GM20431 (cell line): ENCODE measurements around the gene NUP93.

Experiments used
- in situ Hi-C: fragments of 300-500 bp; cut with MseI, MboI; formaldehyde crosslinking; loops from one replicate; pipeline ENCODE4 v1.15.0; 2020; ENCODE audit warnings: low sequenced_read_pairs; ENCODE audit not compliant: unreplicated experiment

The NUP93 gene

DNA sequence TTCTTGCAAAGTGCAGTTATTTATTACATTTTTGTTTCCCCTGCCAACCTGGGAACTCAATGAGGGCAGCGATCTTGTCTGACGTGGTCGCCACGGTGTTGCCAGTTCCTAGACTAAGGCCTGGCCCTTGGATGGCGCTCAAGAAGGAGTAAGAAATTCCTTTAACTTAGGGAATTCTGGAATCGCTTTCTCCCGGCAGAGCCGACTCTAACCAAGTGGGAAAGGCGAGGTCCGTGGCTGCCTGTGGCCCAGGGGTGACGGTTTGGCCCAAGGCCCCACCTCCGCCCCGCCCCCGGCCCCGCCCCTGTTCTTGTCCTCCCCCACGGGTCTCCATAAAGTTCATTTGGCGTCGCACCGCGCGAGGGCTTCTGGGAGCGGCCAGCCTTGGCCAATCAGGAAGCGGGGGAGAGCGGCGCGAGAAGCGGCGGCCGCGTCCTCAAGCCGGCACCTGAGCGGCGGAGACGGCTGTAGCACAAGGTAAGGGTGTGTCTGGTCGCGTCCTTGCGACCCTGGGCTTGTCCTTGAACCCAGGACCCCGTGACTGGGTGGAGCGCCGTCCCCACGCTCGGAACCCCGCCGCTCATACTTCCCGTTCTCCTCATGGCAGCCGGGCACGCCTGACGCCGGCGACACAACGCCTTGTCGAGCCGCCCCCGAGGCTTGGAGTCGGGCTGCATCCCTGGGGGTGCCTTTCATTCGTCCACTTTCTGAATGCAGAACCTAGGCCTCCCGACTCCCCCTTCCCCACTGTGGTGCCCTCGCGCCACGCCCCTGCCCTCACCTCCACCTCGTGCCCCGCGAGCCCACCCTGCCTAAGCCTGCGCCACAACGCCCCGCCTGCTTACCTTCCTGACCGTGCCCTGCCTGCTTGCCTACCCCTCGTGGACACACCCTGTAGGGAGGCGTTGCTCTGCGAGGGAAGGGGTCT, at the start of gene NUP93:
NUP93 (plus strand) TSS at position 395 of the 928 bp plus-strand sequence. CDS start 18,119 bp downstream, outside the sequence.
- in situ Hi-C loops: no loop called here

DNA sequence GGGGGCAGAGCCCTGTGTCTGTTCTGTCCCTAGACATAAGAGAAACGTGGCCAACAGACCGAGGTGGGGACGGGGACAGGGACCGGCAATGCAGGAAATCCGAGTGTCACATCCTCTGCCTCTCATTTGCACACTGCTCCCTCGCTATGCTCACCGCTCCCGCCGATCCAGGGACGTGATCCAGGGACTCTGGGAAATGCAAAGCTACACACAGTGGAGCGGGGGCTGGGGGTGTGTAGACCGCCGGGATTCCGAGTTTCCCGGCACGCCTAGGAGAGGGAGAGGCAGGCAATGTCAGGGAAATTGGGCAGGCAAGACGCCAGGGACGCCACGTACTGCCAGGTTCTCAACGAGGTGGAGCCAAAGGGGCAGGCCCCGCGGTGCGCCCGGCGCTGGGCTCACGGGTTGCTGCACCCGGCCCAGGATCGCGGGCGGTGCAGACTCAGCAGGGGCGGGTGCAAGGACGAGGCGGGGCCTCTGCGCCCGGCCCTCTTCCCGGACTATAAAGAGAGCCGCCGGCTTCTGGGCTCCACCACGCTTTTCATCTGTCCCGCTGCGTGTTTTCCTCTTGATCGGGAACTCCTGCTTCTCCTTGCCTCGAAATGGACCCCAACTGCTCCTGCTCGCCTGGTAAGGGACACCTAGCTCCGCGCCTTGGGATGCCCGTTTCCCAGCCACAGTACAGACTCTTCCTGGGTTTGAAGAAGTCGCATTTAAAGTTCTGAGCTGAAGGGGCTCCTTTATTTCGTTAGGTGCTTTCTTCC, 47.8 kb upstream of the NUP93 start, which contains the start of gene MT1X:
MT1X (plus strand) TSS at position 532 of the 764 bp plus-strand sequence; CDS start at position 603, 71 bp downstream.
- in situ Hi-C loops: no loop called here

DNA sequence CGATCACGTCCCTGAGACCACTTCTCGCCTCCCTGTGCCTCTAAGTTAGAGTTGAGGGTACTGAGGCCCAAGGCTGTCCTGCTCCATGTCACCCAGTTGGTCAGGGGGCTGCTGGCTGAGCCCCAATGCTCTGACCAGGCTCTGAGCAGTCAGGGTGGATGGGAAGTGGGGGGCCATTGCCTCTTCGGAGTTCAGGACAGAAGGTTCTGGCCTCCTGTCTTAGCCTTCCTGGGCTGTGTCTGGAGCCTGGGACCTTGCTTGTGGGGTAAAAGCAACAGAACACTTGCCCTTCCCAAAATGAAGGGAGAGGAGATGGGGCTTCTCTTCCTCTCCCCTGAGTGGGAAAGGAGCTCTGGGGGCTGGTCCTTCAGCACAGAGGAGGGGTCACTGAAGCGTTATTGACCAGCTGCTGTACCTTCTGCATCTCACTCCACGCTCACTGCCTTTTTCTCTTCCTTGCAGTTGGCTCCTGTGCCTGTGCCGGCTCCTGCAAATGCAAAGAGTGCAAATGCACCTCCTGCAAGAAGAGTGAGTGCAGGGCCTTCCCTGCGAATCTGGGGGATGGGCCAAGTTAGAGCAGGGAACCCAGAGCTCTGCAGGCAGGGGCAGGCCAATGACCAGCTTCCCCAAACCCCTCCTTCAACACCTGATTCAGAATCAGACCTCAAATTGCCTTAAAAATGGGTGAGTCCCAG, 47.1 kb upstream of the NUP93 start:
- in situ Hi-C loops: no loop called here

DNA sequence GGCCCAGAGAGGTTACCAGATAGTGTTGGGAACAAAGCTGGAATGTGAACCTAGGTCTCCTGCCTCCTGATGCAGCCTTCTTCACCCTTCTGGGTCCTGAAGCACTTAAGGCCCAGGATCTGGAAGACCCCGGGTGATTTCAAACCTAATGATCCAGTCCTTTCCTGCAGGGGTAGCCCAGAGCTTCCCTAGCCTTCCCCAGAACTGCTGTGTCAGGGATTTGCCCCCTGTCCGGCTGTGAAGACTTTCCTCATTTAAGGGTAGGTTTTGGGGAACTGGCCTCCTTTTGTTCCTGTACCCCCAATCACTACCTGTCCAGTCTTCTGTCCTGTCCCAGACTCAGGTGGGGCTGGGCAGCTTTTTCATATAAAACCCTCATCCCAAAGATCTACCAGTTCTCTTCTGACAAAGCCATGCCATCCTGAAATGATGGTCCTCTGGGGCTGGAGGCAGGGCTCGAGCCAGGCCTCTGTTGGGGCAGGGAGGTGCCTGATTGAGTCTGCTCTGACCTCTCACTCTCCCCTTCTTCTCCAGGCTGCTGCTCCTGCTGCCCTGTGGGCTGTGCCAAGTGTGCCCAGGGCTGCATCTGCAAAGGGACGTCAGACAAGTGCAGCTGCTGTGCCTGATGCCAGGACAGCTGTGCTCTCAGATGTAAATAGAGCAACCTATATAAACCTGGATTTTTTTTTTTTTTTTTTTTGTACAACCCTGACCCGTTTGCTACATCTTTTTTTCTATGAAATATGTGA, 46.3 kb upstream of the NUP93 start:
- in situ Hi-C loops: no loop called here

DNA sequence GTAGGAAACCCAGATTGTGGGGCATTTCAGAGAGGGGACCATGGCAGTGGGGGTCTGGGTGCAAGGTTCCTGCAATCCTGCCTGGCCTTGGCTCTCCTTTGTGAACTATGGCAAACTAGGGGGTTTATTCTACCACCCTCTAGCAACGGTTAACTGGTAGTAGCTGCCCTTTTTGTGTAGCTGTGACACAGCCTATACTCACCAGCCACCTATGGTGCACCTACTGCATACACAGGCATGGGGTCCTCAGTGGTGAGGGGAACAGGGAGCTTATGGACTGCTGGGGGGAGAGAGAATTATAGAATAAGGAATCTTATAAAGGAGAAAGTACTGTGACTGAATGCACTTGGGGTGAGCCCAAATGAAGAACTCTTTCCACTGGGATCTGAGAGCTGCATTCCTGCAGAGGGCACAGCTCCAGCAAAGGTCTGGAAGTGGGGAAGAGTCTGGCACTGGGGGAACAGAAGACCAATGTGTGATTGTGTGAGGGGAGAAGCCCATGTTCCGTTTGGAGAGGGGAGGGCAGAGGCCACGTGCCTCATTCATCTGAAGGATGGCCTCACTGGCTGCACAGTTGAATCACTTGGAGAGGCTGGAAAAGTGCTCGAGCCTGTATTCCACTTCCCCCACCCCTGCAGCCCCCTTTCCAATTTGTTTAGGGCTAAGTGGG, 45.5 kb upstream of the NUP93 start:
- in situ Hi-C loops: no loop called here

DNA sequence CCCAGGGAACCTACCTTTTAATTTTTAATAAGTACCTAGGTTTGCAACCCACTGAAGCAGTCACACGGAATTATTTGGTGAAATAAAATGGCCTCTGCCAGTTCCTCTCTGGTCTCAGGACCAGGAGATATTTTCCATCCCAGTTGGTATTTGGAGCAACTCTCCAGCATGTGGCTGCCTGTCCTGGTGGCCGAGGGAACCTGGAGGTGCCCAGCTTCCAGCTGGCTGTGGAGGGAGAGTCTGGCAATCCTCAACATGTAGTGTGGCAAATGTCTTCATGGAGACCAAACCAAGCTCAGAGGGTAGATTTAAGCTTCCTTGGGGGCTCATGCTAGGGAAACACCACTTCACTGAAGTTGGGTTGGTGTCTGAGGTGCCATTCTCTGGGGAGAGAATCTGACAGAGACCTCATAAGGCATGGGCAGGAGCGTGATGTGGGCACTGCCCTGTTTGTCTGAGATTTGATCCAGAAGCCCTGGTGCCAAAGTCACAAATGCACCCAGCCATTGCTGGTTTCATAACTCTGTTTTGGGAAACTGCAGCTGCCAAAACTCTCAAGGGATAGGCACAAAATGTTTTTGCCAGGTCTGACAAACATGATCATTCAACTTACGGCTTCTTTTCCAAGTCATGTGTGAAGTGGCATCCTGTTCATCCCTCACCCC, 44.9 kb upstream of the NUP93 start:
- in situ Hi-C loops: no loop called here

DNA sequence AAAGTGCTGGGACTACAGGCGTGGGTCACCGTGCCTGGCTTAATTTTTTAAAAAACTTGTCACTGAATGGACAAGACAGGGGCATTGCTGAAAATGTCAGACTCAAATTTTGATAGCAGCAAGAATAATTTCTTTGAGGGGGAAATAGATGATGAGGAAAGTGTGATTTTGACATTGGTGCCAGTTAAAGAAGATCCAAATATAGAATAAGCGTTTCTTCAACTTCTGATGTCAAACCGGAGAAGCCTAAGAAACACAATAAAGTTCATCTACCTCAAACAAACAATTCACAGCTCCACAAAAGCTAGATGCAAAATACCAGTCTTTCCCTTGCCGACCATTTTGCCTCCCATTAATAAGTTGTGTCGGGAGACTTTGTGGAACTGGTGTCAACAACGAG, 43.2 kb upstream of the NUP93 start:
- in situ Hi-C loops: no loop called here

DNA sequence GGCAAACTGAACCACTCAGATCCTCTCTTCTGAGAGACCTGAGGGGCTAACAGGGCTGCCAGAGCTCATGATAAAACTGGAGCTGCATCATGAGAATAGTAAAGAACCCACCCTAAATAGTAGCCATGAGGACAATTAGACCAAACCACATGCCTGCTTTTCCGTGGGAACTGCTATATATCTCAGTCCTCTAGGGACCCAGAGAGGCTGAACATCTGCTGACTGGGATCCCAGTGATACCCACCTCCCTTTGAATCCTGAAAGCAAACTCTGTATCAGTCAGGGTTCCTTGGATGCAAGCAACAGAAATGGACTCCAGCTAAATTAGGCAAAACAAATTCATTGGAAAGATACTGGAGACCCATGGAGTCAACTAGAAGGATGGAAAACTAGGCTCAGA, 41.2 kb upstream of the NUP93 start:
- in situ Hi-C loops: no loop called here

DNA sequence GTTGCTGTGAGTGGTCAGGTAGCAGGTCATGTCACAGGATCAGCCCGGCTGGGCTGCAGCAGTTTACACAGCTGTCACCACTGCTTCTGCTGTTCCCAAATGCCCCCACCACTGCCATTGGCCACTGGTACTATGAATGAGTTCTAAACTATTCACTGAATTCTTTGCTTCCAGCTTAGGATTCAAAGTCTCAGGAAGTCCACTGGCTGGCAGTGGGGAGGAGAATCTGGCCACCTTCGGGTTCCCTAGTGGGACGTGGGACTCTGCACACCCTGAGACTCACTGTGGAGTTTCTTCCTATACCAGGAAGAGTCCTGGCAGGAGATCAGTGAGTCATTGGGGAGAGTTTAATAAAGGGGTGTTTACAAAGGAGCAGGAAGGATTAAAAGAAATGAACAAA, 40.8 kb upstream of the NUP93 start:
- in situ Hi-C loops: no loop called here

DNA sequence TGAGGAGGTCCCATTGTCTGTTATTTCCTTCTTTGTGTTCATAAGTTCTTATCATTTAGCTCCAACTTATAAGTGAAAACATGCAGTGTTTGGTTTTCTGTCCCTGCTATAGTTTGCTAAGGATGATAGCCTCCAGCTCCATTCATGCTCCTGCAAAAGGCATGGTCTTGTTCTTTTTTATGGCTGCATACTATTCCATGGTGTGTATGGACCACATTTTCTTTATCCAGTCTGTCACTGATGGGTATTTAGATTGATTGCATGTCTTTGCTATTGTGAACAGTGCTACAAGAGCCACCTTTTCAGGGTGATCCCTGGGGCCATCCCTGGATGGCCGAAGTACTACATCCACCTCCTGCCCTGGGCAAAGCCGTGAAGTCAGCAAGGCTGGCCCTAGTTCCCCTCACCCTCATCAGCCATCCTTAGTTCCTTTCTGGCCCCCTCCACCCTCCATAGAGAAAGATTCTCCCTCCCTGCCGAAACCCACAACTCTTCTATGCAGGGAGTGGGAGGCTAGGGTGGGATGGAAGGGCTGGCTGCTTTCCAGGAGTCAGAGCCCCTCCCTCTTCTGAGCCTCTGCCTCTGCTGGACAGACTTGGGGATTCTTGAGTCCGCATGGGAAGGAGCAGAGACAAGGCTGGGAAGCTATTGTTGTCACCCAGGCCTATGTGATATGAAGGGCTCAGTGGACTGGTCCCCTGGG, 39.4 kb upstream of the NUP93 start:
- in situ Hi-C loops: no loop called here

DNA sequence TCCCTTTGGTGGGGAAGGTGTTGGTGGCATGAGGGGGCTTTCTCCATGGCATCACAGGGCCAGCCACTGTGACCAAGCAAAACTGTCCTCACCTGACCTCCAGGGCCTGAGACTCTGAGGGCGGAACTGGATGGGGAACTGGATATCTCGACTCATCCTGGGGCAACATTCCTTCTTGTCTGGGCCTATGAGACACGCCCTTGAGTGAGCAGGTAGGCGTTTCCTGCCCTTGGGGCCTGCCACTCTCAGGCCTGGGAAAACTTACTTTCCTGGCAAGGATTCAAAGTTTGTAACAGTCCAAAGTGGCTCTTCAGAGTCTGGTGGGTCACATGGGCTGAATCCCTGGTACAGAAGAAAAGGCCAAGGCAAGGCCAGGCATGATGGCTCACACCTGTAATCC, 38.0 kb upstream of the NUP93 start:
- in situ Hi-C loops: no loop called here

DNA sequence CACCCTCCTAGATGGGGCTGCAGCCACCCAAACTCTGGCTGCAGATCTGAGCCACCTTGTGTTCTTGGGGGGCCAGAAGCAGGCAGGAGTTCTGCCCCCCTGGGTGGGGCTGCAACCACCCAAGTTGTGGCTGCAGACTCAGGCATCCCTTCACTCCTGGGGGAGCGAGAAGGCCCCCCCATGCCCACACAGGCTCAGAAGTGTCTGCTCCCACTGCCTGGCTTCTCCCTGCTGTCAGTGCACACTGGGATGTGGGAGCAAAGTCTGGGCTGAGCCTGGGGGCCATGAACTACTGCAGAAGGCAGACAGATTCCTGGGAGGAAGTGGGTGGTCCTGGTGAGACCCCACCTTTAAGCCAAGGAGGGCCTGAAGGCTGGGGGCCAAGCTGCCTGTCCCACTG, 34.7 kb upstream of the NUP93 start:
- in situ Hi-C loops: loop anchor here (5.0 kb wide), 1 partner anchor 113 kb away; no protein-coding TSS in a partner anchor

DNA sequence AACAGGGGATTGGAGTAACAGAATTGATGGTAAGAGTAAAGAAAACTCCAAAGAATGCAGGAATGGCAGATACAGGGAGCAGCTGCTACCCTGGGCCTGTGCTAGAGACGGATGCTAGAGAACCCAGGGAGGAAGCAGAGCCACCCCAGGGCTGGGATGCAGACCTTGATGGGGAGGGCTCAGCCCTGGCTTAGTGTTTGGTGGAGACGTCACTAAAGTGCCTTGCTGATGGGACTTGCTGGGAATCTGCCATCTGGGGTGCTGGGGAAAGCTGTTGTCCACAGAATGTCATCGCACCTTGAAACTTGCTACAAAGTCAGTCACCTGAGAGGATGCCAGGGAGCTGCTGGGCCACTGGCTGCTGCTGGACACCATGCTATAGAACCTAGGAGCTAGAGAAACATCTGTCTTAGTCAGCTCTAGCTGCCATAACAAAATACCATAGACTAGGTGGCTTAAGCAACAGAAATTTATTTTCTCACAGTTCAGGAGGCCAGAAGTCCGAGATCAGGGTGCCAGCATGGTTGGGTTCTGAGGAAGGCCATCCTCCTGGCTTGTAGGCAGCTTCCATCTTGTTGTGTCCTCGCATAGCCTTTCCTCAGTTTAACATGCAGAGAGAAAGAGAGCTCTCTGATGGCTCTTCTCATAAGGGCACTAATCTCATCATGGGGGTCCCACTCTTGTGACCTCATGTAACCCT, 32.3 kb upstream of the NUP93 start:
- in situ Hi-C loops: loop anchor here (5.0 kb wide), 1 partner anchor 115 kb away; no protein-coding TSS in a partner anchor

DNA sequence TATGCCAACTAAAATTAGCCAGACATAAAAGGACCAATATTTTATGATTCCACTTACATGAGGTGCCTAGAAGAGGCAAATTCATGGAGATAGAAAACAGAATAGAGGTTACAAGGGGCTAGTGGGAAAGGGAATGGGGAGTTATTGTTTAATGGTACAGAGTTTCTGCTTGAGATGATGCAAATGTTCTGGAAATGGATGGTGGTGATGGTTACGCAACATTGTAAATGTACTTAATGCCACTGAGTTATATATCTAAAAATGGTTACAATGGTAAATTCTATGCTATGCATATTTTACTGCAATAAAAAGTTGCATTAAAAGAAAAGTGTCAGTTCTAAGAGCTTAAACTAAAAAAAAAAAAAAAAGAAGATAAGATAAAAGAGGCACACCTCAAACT, 29.7 kb upstream of the NUP93 start:
- in situ Hi-C loops: no loop called here

DNA sequence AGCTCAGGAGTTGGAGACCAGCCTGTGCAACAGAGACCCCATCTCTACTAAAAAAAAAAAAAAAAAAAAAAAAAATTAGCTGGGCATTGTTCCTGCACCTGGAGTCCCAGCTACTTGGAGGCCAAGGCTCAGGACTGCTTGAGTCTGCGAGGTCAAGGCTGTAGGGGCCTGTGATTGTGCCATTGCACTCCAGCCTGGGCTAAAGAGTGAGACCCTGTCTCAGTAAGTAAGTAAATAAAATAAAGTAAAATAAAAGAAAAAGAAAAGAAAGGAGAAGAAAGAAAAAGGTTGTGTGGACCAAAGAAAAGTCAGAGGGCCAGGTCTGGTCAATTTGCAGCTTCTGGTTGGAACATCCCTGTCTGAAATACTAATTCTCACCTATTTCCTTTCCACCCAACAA, 29.3 kb upstream of the NUP93 start:
- in situ Hi-C loops: no loop called here

DNA sequence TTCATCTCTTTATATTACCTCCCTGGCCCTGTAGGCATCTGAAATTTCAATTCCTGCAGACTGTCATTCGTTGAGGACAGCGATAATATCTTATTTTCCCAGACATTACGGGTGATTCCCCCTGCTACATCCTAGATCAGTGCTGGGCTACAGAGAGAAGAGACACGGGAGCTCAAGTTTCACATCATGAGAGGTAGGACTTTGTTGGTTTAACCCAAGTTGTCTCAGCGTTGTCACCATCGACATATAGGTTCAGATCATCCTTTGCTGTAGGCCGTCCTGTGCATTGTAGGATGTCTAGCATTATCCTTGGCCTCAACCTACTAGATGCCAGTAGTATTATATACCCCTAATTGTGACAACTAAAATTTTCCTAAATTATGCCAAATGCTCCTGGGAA, 28.4 kb upstream of the NUP93 start:
- in situ Hi-C loops: no loop called here

DNA sequence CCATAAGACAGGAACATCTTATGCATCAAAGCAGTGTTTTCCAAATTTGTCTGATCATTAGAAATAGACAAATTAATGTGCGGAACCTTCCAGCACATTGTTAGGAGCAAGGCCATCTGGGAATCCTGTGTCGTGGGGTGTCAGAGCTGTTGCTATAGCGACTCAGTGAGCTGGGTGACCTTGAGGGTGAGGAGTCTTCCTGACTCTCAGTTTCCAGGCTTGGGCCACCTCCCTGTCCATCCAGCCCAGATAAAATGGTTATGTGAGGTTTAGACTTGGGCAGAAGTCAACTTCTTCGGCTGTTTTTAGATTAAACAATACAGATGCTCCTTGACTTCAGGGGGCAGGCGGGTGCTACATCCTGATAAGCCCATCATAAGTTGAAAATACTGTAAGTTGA, 27.1 kb upstream of the NUP93 start:
- in situ Hi-C loops: no loop called here
